GM19351 (cell line): ENCODE results near the gene GRIK2.
"Not testable (repeated sequence)": the region's sequence is repeated elsewhere in the genome, so short reads cannot be mapped to it uniquely, and the experiment has no call there.

ENCODE experiments used
- ATAC-seq: cut with Tn5 transposase; IDR thresholded peaks from one replicate; pipeline ENCODE4 v1.9.1; 2021; ENCODE audit warnings: mild to moderate bottlenecking, moderate library complexity; ENCODE audit not compliant: unreplicated experiment

Gene GRIK2

GRCh38 chr6:101614774-101615173, 221.3 kb downstream of the GRIK2 start:
- ATAC-seq = no peak

- no peak for ATAC-seq
These were observed 232.8 kb downstream of the GRIK2 start for GRCh38 chr6:101626269-101626668.

- no peak for ATAC-seq
These were observed 237.4 kb downstream of the GRIK2 start for GRCh38 chr6:101630941-101631340.

- no peak for ATAC-seq
These were observed 239.6 kb downstream of the GRIK2 start for GRCh38 chr6:101633081-101633480.

GRCh38 chr6:101638865-101639264, 245.4 kb downstream of the GRIK2 start:
- not testable (repeated sequence) for ATAC-seq

GRCh38 chr6:101640131-101640530, 246.6 kb downstream of the GRIK2 start:
- no peak for ATAC-seq

GRCh38 chr6:101645770-101646169, 252.3 kb downstream of the GRIK2 start:
- no peak for ATAC-seq

- ATAC-seq = no peak
These were observed 257.0 kb downstream of the GRIK2 start for GRCh38 chr6:101650402-101651100.

- no peak for ATAC-seq
These were observed 258.6 kb downstream of the GRIK2 start for GRCh38 chr6:101652079-101652478.

- no peak for ATAC-seq
These were observed 261.6 kb downstream of the GRIK2 start for GRCh38 chr6:101655109-101655508.

GRCh38 chr6:101662111-101662897, 268.8 kb downstream of the GRIK2 start:
- peak; percentile 84 for ATAC-seq

GRCh38 chr6:101663100-101663499, 269.6 kb downstream of the GRIK2 start:
- no peak for ATAC-seq

- no peak for ATAC-seq
These were observed 272.7 kb downstream of the GRIK2 start for GRCh38 chr6:101666256-101666655.

GRCh38 chr6:101668496-101669030, 275.1 kb downstream of the GRIK2 start:
- no peak for ATAC-seq

- ATAC-seq = no peak
These were observed 282.7 kb downstream of the GRIK2 start for GRCh38 chr6:101676187-101676586.

- ATAC-seq = no peak
These were observed 289.4 kb downstream of the GRIK2 start for GRCh38 chr6:101682937-101683336.

- no peak for ATAC-seq
These were observed 290.4 kb downstream of the GRIK2 start for GRCh38 chr6:101683884-101684283.

GRCh38 chr6:101686653-101687052, 293.1 kb downstream of the GRIK2 start:
- ATAC-seq = no peak

GRCh38 chr6:101689156-101689555, 295.6 kb downstream of the GRIK2 start:
- no peak for ATAC-seq

- ATAC-seq = no peak
These were observed 296.2 kb downstream of the GRIK2 start for GRCh38 chr6:101689695-101690094.

- ATAC-seq = no peak
These were observed 307.1 kb downstream of the GRIK2 start for GRCh38 chr6:101700655-101701054.

GRCh38 chr6:101703311-101703710, 309.8 kb downstream of the GRIK2 start:
- no peak for ATAC-seq
